Adrenal gland (tissue), 12 donors: ENCODE measurements around the gene OR51B4. TPM values are rescaled to one million over a fixed set of nuclear protein-coding genes. Genes with fewer than 3 reads are reported as not detected.

Experiments
- DNase-seq, 7 donors: peaks; one replicate each; pipeline ENCODE4 v3.0.0-alpha.2; 2019 to 2020
- H3K27ac ChIP-seq, 5 donors: fragments of 200-600 bp; sonication (generic) in 4 of 5; 1 replicate in 3 of 5; 2 replicates in 2 of 5; pipeline versions ENCODE4 v1.5.1 to v1.8.0; 2016 to 2020; ENCODE audit warnings: mild to moderate bottlenecking in 1 of 5
- H3K27me3 ChIP-seq: fragments of 200-600 bp; 2 replicates; pipeline ENCODE4 v1.8.0; 2021
- H3K36me3 ChIP-seq, 2 donors: fragments of 200-600 bp; replicated peaks in 1 of 2; 1 replicate in 1 of 2; 2 replicates in 1 of 2; pipeline versions ENCODE4 v1.5.1 to v1.8.0; 2018 to 2022
- H3K4me1 ChIP-seq, 2 donors: fragments of 200-600 bp; replicated peaks in 1 of 2; 1 replicate in 1 of 2; 2 replicates in 1 of 2; pipeline versions ENCODE4 v1.5.1 to v1.8.0; 2018 to 2021
- H3K4me3 ChIP-seq, 4 donors: fragments of 200-600 bp; sonication (generic) in 3 of 4; one replicate each; pipeline ENCODE4 v1.5.1; 2016 to 2018
- H3K9me3 ChIP-seq, 3 donors: fragments of 200-600 bp; sonication (generic) in 1 of 3; replicated peaks in 1 of 3; 1 replicate in 2 of 3; 2 replicates in 1 of 3; pipeline versions ENCODE4 v1.5.1 to v1.8.0; 2016 to 2021
- POLR2A ChIP-seq, 2 donors: fragments of 450-650 bp; IDR thresholded peaks; one replicate each; pipeline ENCODE4 v1.6.1; 2017; ENCODE audit warnings: antibody characterized with exemption in 2 of 2, mild to moderate bottlenecking in 2 of 2, moderate library complexity in 1 of 2
- WGBS, 4 donors: extraction: QIAGEN DNeasy Blood & Tissue Kit in 2 of 4; methylation state at CpG; one replicate each; pipeline versions ENCODE4 v1.1.5 to v1.1.7; 2013 to 2017; 5-methylcytosine and 5-hydroxymethylcytosine counted together
- intact Hi-C, 2 donors: fragments of 100-400 bp; cut with DNase I; formaldehyde crosslinking; loops; one replicate each; pipeline versions ENCODE4 v1.14.1 to v1.15.0; 2022 to 2023
- polyA plus RNA-seq, 3 donors: library from polyadenylated mRNA; stranded (reverse); fragments of 200-250 nt in 2 of 3; fragments of 350-450 nt in 1 of 3; fragmentation: Illumina TruSeq in 1 of 3; extraction: RNeasy Lipid Tissue Mini Kit (QIAGEN cat#74804) in 1 of 3; gene quantifications; one replicate each; pipeline ENCODE4 v1.2.3, GENCODE V29; 2013 to 2014
- total RNA-seq, 9 donors: library from RNA; depleted of rRNA in 4 of 9; stranded (reverse); fragments of >200 nt in 4 of 9; fragments of 120-200 nt in 1 of 9; fragmentation: NEBNext Ultra II Directional in 1 of 9; extraction: Animal tissue kit (Norgen Biotek cat#: 25700) in 1 of 9; gene quantifications; one replicate each; pipeline versions ENCODE4 v1.1.0 to v1.2.4, GENCODE V29; 2013 to 2023
- TF ChIP-seq, protein P1 (sequence below), 6 experiments: fragments of 450-650 bp in 4 of 6; fragments of 200-600 bp in 2 of 6; sonication (generic) in 1 of 6; IDR thresholded peaks; 1 replicate in 5 of 6; 2 replicates in 1 of 6; pipeline versions ENCODE4 v1.5.1 to v1.8.0; 2016 to 2021; ENCODE audit warnings: antibody characterized with exemption in 6 of 6, mild to moderate bottlenecking in 2 of 6, moderate library complexity in 1 of 6
- donor health status: healthy with polysubstance abuse.
- donor health status: Bipolar disorder and iron deficiency.
- donor health status: DM: yes; HTN: yes; CAD: no.
- donor health status: DM: no; HTN: no; CAD: no.
- donor health status: DM: no; HTN: no; CAD: no.
- donor health status: DM: yes; HTN: yes; CAD: no.

OR51B4 gene
- total and polyA plus RNA-seq, 12 donors = 0.28 to 0.78 (median 0.34) TPM; not detected in 9

DNA sequence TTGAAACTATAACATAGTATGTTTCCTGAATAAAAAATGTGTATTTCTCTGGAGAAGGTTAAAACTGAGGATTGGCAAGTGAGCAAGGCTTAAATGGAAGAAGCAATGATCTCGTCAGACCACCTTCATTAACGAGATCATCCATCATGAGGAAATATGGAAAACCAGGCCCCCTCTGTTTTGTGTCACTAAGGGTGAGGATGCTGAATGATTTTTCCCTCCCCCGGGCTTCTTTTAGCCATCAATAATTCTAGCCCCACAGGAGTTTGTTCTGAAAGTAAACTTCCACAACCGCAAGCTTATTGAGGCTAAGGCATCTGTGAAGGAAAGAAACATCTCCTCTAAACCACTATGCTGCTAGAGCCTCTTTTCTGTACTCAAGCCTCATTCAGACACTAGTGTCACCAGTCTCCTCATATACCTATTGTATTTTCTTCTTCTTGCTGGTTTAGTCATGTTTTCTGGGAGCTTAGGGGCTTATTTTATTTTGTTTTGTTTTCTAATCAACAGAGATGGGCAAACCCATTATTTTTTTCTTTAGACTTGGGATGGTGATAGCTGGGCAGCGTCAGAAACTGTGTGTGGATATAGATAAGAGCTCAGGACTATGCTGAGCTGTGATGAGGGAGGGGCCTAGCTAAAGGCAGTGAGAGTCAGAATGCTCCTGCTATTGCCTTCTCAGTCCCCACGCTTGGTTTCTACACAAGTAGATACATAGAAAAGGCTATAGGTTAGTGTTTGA is 26.2 kb downstream of the OR51B4 start:
- Histone ChIP-seq H3K4me3 (no peak overlapping the region), H3K9me3 (no peaks in the 10 kb centered on the region), H3K4me1 (no peaks in the 10 kb centered on the region), H3K27me3 (no peaks in the 10 kb centered on the region), H3K27ac (no peak overlapping the region), H3K36me3 (no peaks in the 10 kb centered on the region)
- TF ChIP-seq, protein P1, sequence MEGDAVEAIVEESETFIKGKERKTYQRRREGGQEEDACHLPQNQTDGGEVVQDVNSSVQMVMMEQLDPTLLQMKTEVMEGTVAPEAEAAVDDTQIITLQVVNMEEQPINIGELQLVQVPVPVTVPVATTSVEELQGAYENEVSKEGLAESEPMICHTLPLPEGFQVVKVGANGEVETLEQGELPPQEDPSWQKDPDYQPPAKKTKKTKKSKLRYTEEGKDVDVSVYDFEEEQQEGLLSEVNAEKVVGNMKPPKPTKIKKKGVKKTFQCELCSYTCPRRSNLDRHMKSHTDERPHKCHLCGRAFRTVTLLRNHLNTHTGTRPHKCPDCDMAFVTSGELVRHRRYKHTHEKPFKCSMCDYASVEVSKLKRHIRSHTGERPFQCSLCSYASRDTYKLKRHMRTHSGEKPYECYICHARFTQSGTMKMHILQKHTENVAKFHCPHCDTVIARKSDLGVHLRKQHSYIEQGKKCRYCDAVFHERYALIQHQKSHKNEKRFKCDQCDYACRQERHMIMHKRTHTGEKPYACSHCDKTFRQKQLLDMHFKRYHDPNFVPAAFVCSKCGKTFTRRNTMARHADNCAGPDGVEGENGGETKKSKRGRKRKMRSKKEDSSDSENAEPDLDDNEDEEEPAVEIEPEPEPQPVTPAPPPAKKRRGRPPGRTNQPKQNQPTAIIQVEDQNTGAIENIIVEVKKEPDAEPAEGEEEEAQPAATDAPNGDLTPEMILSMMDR (IDR thresholded peaks at IDR 0.05) = no peak
- TF ChIP-seq POLR2A (IDR thresholded peaks at IDR 0.05) = no peak
- WGBS, 4 donors = 67 to 74% (median 71%) methylated on average over 6 of the region's 6 CpGs
- no peak for DNase-seq
- intact Hi-C loops = no loop called here

GRCh38 chr11:5274395-5274794 is 27.4 kb downstream of the OR51B4 start:
- WGBS, 4 donors = 76 to 79% (median 78%) methylated on average over 5 of the region's 5 CpGs
- TF ChIP-seq, protein P1 (IDR thresholded peaks at IDR 0.05) = no peak
- no peak for TF ChIP-seq POLR2A (IDR thresholded peaks at IDR 0.05)
- no peaks in the 10 kb centered on the region for H3K9me3 ChIP-seq
- intact Hi-C loops = no loop called here
- no peak overlapping the region for H3K27ac ChIP-seq
- no peaks in the 10 kb centered on the region for H3K4me1 ChIP-seq
- H3K4me3 ChIP-seq = no peak overlapping the region
- no peak for DNase-seq
- H3K36me3 ChIP-seq = no peaks in the 10 kb centered on the region
- no peaks in the 10 kb centered on the region for H3K27me3 ChIP-seq

DNA sequence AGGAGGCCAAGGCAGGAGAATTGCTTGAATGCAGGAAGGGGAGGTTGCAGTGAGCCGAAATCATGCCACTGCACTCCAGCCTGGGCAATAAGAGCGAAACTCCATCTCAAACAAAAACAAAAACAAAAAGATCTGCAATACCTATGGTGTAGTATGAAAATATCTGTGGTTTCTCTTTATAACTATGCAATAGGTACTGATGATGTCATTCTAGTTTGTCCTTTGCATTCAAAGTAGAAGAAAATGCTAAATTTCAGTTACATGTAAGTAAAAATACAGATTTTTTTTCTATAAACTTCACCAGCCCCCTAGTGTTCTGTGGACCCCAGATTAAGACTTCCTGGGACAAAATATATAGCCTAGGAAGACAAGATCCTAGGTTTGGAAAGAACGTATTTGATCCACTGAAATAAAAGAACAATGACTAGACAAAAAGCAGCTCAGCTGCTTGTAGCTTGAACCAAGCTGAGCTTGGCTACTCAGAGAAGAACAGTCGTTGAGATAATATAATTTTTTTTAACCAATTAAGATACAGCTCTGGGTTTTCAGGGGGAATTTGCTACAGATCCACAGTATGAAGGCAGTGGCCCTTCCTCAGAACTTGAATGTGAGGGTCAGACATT is 29.2 kb downstream of the OR51B4 start:
- DNase-seq = no peak
- Histone ChIP-seq H3K27me3 (no peaks in the 10 kb centered on the region), H3K9me3 (no peaks in the 10 kb centered on the region), H3K4me1 (no peaks in the 10 kb centered on the region), H3K4me3 (no peak overlapping the region), H3K27ac (no peak overlapping the region), H3K36me3 (no peaks in the 10 kb centered on the region)
- TF ChIP-seq, protein P1 (IDR thresholded peaks at IDR 0.05) = no peak
- TF ChIP-seq POLR2A (IDR thresholded peaks at IDR 0.05) = no peak
- intact Hi-C loops = no loop called here
- WGBS, 4 donors = 62 to 76% (median 72%) methylated on average over 4 of the region's 4 CpGs

DNA sequence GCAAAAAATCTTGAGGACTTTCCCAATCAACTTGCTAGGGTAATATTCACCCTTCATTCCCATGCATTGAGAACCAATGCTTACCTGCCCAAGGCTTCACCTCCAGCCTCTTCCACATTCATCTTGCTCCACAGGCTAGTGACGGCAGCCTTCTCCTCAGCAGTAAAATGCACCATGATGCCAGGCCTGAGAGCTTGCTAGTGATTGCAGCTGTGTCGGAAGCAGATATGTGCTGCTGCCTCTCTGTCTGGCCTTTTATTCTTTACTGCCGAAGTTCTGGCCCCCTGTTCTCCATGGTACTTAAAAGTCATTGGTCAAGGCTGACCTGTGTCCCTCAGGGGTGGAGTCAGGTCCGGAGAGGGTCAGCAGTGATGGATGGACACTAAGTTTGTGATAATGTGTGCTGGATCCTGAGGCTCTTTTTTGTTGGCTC is 32.0 kb downstream of the OR51B4 start, which contains the start of gene HBE1:
HBE1 (minus strand) TSS at position 231 of the 433 bp plus-strand sequence; CDS start at position 176, 55 bp downstream.
- DNase-seq = no peak
- H3K4me3 ChIP-seq = no peak within 1 kb of the TSS
- TF ChIP-seq, protein P1 (IDR thresholded peaks at IDR 0.05) = no peak
- no peak for TF ChIP-seq POLR2A (IDR thresholded peaks at IDR 0.05)
- H3K9me3 ChIP-seq = no peaks in the 10 kb centered on the region
- WGBS, 4 donors = 36 to 48% (median 44%) methylated on average over 4 of the region's 4 CpGs
- H3K27me3 ChIP-seq = no peaks in the 10 kb centered on the region
- H3K27ac ChIP-seq = no peak within 1 kb of the TSS
- intact Hi-C loops = no loop called here
- H3K36me3 ChIP-seq = no peaks in the 10 kb centered on the region
- no peaks in the 10 kb centered on the region for H3K4me1 ChIP-seq
